MM.1S (cell line): ENCODE data around the gene ATXN10.

Source experiments
- DNase-seq: peaks from one replicate; pipeline ENCODE4 v3.0.0-alpha.2; 2015
- H2AFZ ChIP-seq: fragments of 300-600 bp; sonication (generic); 2 replicates; pipeline ENCODE4 v1.6.0; 2016; ENCODE audit warnings: antibody characterized with exemption, low read length
- H3F3A ChIP-seq: fragments of 300-600 bp; sonication (generic); 2 replicates; pipeline ENCODE4 v1.6.1; 2016; ENCODE audit warnings: mild to moderate bottlenecking, antibody characterized with exemption, low read length, moderate library complexity, mixed read lengths; ENCODE audit not compliant: insufficient read depth
- H3K27ac ChIP-seq: fragments of 300-600 bp; sonication (generic); 2 replicates; pipeline ENCODE4 v1.5.1; 2016; ENCODE audit warnings: mild to moderate bottlenecking, low read length
- H3K27me3 ChIP-seq: fragments of 300-600 bp; sonication (generic); replicated peaks from 2 replicates; pipeline ENCODE4 v1.6.0; 2016; ENCODE audit warnings: low read length; ENCODE audit not compliant: insufficient read depth
- H3K36me3 ChIP-seq: fragments of 300-600 bp; sonication (generic); replicated peaks from 2 replicates; pipeline ENCODE4 v1.6.1; 2016; ENCODE audit warnings: mild to moderate bottlenecking, low read length, mixed read lengths; ENCODE audit not compliant: insufficient read depth
- H3K4me1 ChIP-seq: fragments of 300-600 bp; sonication (generic); 2 replicates; pipeline ENCODE4 v1.6.1; 2016; ENCODE audit warnings: low read length, mixed read lengths
- H3K4me2 ChIP-seq: fragments of 300-600 bp; sonication (generic); 2 replicates; pipeline ENCODE4 v1.6.0; 2016; ENCODE audit warnings: low read depth, low read length
- H3K4me3 ChIP-seq: fragments of 300-600 bp; sonication (generic); 2 replicates; pipeline ENCODE4 v1.5.1; 2016; ENCODE audit warnings: low read length, mixed read lengths
- H3K79me2 ChIP-seq: fragments of 300-600 bp; sonication (generic); 2 replicates; pipeline ENCODE4 v1.6.1; 2016; ENCODE audit warnings: mixed run types, low read length, mixed read lengths
- H3K9ac ChIP-seq: fragments of 300-600 bp; sonication (generic); 2 replicates; pipeline ENCODE4 v1.6.1; 2016; ENCODE audit warnings: low read length, mixed read lengths
- H3K9me2 ChIP-seq: fragments of 300-600 bp; sonication (generic); replicated peaks from 2 replicates; pipeline ENCODE4 v1.6.1; 2016; ENCODE audit warnings: mild to moderate bottlenecking, low read length, mixed read lengths; ENCODE audit not compliant: insufficient read depth
- H3K9me3 ChIP-seq: fragments of 300-600 bp; sonication (generic); replicated peaks from 2 replicates; pipeline ENCODE4 v1.6.1; 2016; ENCODE audit warnings: mild to moderate bottlenecking, low read length, mixed read lengths; ENCODE audit not compliant: insufficient read depth
- H4K20me1 ChIP-seq: fragments of 300-600 bp; sonication (generic); 2 replicates; pipeline ENCODE4 v1.6.1; 2016; ENCODE audit warnings: mild to moderate bottlenecking, low read length, moderate library complexity, mixed read lengths; ENCODE audit not compliant: insufficient read depth
- CTCF ChIP-seq: fragments of 300-600 bp; sonication (generic); IDR thresholded peaks from 2 replicates; pipeline ENCODE4 v1.5.1; 2016; ENCODE audit warnings: antibody characterized with exemption, low read length, mixed read lengths
- EZH2 ChIP-seq: fragments of 300-600 bp; sonication (generic); optimal IDR thresholded peaks from 2 replicates; pipeline ENCODE3; 2017; ENCODE audit warnings: low read depth, mild to moderate bottlenecking, antibody characterized with exemption, low read length, mixed read lengths
- EZH2phosphoT487 ChIP-seq: fragments of 300-600 bp; sonication (generic); IDR thresholded peaks from 2 replicates; pipeline ENCODE4 v1.6.1; 2018; ENCODE audit warnings: antibody characterized with exemption, low read length

Gene ATXN10

GRCh38 chr22:45626198-45626651, 45.4 kb upstream of the ATXN10 start:
- Histone ChIP-seq H3K9ac (no peak overlapping the region), H3K4me1 (no peaks in the 10 kb centered on the region), H3K9me3 (no peaks in the 10 kb centered on the region), H3K27ac (no peak overlapping the region), H3K79me2 (no peaks in the 10 kb centered on the region), H3K27me3 (peaks cover 71% of the 10 kb centered on the region), H3K4me2 (no peak overlapping the region), H3K36me3 (no peaks in the 10 kb centered on the region), H3K4me3 (no peak overlapping the region), H3F3A (no peaks in the 10 kb centered on the region), H2AFZ (no peak overlapping the region), H4K20me1 (no peaks in the 10 kb centered on the region), H3K9me2 (no peaks in the 10 kb centered on the region)
- DNase-seq = no peak
- TF ChIP-seq EZH2 = no peak
- TF ChIP-seq EZH2phosphoT487 = no peak
- TF ChIP-seq CTCF = no peak

DNA sequence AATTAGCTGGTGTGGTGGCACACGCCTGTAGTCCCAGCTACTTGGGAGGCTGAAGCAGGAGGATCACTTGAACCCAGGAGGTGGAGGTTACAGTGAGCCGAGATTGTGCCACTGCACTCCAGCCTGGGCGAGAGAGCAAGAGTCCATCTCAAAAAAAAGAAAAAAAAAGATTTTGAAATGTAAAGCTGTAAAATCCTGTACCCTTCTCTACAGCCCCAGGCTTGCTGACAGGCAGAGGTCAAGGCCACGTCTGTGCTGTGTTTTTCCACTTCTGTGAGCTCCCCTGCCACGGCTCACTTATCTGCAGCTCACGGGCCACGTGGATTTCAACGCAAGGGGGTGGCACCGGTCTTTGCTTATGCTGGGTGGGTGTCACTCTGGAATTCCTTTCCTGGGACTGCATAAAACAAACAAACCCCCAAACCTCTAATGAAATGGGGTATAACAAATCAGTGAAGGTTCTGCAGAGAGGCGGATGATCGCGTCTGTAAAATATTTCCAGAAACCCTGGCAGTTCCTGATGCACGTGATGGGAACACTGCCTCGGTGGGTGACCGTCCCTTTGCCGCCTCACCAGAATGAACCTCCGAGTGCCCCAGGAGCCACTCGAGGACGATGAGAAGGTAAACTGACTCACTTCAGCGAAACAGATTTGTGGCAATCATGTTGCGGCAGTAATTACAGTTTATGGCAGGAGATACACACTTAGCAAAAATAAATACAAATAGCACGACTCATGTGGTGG, 44.0 kb upstream of the ATXN10 start:
- H3K9ac ChIP-seq = no peak overlapping the region
- H3K79me2 ChIP-seq = no peaks in the 10 kb centered on the region
- H3K36me3 ChIP-seq = no peaks in the 10 kb centered on the region
- H4K20me1 ChIP-seq = no peaks in the 10 kb centered on the region
- no peak for TF ChIP-seq CTCF
- TF ChIP-seq EZH2phosphoT487 = no peak
- TF ChIP-seq EZH2 = no peak
- no peak overlapping the region for H3K4me2 ChIP-seq
- H3K4me1 ChIP-seq = no peaks in the 10 kb centered on the region
- peaks cover 80% of the 10 kb centered on the region for H3K27me3 ChIP-seq
- H3K4me3 ChIP-seq = no peak overlapping the region
- DNase-seq = no peak
- no peaks in the 10 kb centered on the region for H3F3A ChIP-seq
- no peak overlapping the region for H2AFZ ChIP-seq
- no peaks in the 10 kb centered on the region for H3K9me2 ChIP-seq
- H3K27ac ChIP-seq = no peak overlapping the region
- no peaks in the 10 kb centered on the region for H3K9me3 ChIP-seq

DNA sequence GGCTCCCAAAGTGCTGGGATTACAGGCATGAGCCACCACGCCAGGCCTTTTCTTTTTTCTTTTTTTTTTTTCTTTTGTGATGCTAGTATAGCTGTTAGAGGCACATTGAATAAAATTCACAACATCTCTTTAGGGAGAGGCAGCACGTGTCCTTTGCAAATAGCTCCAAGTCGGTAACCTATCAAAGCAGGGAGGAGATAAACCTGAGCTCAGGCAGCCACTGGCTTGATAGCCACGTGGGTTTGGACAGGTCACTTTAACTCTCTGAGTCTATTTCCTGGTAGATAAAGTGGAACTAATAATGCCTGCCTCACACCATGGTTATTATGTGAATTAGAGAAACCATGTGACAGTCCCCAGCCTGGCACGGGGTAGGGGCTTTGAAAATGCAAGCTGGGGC, 43.1 kb upstream of the ATXN10 start:
- no peaks in the 10 kb centered on the region for H3K4me1 ChIP-seq
- no peak overlapping the region for H3K4me3 ChIP-seq
- H3K9me3 ChIP-seq = no peaks in the 10 kb centered on the region
- no peaks in the 10 kb centered on the region for H3K36me3 ChIP-seq
- H2AFZ ChIP-seq = no peak overlapping the region
- H3K27ac ChIP-seq = no peak overlapping the region
- peaks cover 88% of the 10 kb centered on the region for H3K27me3 ChIP-seq
- no peak overlapping the region for H3K9ac ChIP-seq
- TF ChIP-seq CTCF (no peak), EZH2phosphoT487 (no peak), EZH2 (no peak)
- DNase-seq = no peak
- no peaks in the 10 kb centered on the region for H3K9me2 ChIP-seq
- H4K20me1 ChIP-seq = no peaks in the 10 kb centered on the region
- no peak overlapping the region for H3K4me2 ChIP-seq
- H3K79me2 ChIP-seq = no peaks in the 10 kb centered on the region
- H3F3A ChIP-seq = no peaks in the 10 kb centered on the region
